ENCODE data around the gene C11orf24.

Gene C11orf24

DNA sequence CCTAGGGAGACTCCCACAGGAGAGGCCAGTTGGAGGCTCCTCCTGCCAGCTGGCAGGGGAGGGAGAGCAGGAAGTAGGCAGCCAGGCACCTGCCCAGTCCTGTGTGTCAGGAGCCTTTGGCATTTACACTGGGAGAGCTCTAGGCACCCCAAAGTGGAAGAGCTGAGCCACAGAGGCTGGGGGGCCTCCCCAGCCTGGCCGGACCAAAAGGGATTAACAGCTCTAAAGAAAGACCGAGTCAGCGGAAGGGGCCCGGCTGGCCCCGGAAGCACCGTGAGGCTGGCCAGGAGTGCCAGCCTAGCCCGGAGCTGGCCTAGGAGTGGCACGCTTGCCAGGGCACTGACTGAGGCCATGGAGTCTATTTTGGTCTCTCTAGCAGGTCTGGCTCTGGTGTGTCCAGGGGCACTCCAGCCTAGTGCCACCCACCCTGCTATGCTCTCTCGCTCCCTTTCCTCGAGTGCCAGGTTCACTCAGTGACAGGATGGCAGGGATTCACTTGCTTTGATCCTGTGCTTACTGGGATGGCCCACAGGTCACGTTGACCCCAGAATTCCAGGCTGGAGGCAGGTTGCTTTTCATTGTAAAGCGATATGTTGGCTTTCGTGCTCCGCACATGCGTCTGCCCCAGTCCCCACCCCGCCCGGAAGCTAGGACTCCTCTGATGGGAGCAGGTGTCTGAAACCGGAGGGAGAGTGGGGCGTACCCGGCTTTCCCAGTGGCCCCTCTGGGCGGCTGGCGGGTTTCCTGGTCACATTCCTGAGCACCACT lies 55.4 kb downstream of the C11orf24 start:
- TF ChIP-seq MYC (IDR thresholded peaks at IDR 0.05; ENCODE audit: low read depth, low read length), result no peak
- no peak for TF ChIP-seq POLR2A (IDR thresholded peaks at IDR 0.05; ENCODE audit: extremely low read depth, insufficient read length)
- no peak overlapping the region for H3K4me3 ChIP-seq (ENCODE audit: low read depth, low read length)
- DNase-seq (ENCODE audit: low read depth), result no peak

DNA sequence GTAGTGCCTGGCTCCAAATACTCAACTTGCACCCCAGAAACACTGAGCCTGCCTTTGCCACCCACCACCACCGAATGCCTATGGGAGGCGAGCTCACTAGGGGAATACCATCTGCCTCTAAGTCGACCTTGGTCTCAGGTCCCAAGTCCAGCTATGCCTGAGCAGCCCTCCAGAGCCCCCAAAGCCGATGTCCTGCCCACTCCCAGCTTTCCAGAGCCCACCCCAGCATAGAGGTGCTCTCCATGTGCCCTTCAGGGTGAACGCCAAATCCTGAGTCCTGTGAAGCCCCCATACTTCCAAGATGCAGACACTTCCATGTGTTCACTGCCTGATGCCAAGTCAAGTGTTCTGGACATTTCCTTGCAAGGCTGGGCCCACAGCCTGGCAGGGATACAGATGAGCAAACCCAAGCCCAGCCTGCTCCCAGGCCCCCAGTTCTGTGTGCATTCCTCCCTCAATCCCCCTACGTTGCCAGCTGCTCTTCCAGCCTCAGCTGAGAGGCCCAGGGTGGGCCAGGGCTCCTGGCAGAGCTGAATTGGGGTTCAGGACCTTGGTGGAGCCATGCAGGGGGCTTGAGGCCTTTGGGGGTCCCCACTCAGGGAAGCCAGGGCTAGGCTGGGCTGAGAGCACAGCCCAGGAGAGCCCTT lies 56.1 kb downstream of the C11orf24 start:
- TF ChIP-seq POLR2A (IDR thresholded peaks at IDR 0.05; ENCODE audit: extremely low read depth, insufficient read length), result no peak
- no peak for DNase-seq (ENCODE audit: low read depth)
- H3K4me3 ChIP-seq (ENCODE audit: low read depth, low read length), result no peak overlapping the region

DNA sequence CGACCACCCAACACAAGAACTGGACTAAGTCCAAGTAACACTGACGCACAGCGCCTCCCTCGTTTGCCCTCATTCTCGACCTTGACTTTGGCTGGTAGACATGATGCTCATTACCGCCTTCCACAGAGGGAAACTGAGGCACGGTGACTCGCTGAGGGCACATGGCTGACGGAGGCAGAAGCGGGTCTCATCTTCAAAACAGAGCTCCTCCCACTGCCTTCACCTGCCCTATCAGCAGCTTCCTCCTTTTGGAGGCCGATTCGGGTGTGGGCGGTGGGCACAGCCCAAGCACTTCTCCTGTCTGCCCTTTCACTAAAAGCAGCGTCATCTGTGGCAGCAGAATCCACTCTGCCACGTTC lies 56.7 kb downstream of the C11orf24 start:
- peak; percentile 67 for DNase-seq (ENCODE audit: low read depth)

DNA sequence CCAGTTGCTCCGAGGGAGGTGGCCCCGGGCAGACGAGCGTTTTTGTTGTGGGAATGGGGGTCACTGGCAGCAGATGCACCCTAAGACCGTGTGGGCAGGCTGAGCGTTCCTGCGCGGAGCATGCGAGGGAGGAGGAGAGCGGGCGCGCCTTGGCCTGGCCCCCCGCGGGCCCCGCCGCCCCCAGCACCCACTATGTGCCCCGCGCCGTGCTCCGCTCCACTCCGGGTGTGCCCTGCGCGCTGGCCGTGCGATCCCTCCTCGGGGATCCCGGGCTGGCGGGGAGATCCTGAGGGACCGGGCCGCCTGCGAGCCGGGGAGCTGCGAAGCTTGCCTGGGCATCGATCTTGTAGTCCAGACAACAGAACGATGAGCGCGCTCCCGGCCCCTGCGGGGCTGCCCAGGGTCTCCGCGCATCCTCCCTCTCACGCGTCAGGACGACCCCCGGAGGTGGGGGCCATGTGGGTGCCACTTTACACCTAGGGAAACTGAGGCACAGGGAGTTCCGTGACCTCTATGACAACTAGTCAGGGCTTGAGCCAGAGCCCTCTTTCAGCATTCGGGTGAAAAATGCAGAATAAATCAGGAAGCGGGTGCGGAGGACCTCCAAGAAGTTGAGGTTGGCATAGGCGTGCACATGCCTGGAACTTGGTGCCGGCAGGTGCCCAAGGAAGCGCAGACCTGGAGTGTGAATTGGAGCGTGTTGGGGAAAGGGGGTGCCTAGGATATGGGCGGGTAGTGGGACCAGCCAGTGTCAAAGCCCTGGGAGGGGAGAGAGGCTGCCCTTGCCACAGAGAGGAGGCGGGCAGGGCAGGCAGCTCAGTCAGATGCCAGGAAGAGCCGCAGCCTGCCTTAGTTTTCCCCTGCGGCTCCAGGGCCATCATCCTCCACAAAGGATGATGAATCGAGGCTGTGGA lies 57.3 kb downstream of the C11orf24 start:
- TF ChIP-seq, protein P1, sequence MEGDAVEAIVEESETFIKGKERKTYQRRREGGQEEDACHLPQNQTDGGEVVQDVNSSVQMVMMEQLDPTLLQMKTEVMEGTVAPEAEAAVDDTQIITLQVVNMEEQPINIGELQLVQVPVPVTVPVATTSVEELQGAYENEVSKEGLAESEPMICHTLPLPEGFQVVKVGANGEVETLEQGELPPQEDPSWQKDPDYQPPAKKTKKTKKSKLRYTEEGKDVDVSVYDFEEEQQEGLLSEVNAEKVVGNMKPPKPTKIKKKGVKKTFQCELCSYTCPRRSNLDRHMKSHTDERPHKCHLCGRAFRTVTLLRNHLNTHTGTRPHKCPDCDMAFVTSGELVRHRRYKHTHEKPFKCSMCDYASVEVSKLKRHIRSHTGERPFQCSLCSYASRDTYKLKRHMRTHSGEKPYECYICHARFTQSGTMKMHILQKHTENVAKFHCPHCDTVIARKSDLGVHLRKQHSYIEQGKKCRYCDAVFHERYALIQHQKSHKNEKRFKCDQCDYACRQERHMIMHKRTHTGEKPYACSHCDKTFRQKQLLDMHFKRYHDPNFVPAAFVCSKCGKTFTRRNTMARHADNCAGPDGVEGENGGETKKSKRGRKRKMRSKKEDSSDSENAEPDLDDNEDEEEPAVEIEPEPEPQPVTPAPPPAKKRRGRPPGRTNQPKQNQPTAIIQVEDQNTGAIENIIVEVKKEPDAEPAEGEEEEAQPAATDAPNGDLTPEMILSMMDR (IDR thresholded peaks at IDR 0.05; ENCODE audit: low read depth, low read length), result no peak
- TF ChIP-seq, protein P2, sequence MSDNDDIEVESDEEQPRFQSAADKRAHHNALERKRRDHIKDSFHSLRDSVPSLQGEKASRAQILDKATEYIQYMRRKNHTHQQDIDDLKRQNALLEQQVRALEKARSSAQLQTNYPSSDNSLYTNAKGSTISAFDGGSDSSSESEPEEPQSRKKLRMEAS (IDR thresholded peaks at IDR 0.05; ENCODE audit: low read depth, low read length), result no peak
- TF ChIP-seq MYC (IDR thresholded peaks at IDR 0.05; ENCODE audit: low read depth, low read length) (no peak), POLR2A (IDR thresholded peaks at IDR 0.05; ENCODE audit: extremely low read depth, insufficient read length) (no peak)
- H3K4me3 ChIP-seq (ENCODE audit: low read depth, low read length), result peak overlapping the region; percentile 54
- DNase-seq (ENCODE audit: low read depth), result no peak

More for the DNA sequence above, 56.7 kb downstream of the C11orf24 start:
- TF ChIP-seq, protein P2 (IDR thresholded peaks at IDR 0.05; ENCODE audit: low read depth, low read length), result peak; percentile 32; the same call in 1 of the 2 replicates
- TF ChIP-seq, protein P1 (IDR thresholded peaks at IDR 0.05; ENCODE audit: low read depth, low read length), result no peak
- TF ChIP-seq POLR2A (IDR thresholded peaks at IDR 0.05; ENCODE audit: extremely low read depth, insufficient read length) (no peak), MYC (IDR thresholded peaks at IDR 0.05; ENCODE audit: low read depth, low read length) (no peak)
- no peak overlapping the region for H3K4me3 ChIP-seq (ENCODE audit: low read depth, low read length)

DNA sequence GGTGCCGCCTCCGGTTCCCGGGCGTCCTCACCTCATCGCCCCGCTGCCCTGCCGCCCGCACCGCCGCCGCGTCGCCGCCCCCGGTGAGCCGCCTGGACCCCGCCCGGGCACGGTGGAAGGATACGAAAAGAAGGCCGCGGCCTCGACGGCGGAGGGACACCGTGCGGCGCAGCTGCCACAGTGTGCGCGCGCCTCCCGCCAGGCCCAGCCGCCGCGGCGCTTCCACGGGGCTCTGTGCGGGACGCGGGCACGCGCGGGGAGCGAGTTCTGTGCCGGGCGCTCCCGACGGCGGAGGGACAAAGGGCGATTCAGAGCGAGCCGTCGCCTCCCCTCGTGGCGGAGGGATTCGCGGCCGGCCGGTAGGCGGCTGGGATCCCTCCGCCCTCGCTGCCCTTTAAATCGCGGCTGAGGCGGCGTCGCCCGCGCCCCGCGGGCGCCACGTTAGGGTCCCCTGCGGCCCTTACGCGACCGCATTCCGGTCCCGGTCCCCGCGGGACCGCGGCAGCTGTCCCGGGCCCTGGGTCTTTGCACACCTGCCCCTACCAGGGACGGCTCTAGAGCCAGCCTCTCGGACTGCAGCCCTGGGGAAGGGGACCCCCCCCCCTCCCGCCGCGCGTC lies 58.1 kb downstream of the C11orf24 start:
- peak; percentile 97 for DNase-seq (ENCODE audit: low read depth)
- peak; percentile 96 for TF ChIP-seq POLR2A (IDR thresholded peaks at IDR 0.05; ENCODE audit: extremely low read depth, insufficient read length)
- TF ChIP-seq, protein P2 (IDR thresholded peaks at IDR 0.05; ENCODE audit: low read depth, low read length), result no peak; the same call in 1 of the 2 replicates
- peak overlapping the region; percentile 54 for H3K4me3 ChIP-seq (ENCODE audit: low read depth, low read length)

DNA sequence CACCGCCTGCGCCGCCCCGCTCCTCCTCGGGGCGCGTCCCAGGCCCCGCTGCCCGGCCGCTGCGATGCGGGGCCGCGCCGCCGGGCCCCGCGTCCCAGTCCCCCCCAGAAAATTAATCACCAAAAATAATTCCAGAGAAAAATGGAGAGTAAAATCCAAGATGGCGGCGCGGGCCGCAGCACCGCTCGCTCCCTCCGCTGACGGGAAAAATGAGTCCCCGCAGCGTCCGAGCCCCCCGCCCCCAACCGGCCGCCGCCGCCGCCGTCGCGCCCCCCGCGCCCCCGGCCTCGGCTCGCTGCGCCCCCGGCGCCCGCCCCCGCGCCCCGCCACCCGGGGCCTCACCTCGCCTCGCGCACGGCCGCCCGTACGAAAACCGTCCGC lies 58.6 kb downstream of the C11orf24 start, which contains the start of gene KMT5B:
Gene KMT5B (minus strand): TSS at position 162 of the 381 bp plus-strand sequence. CDS start 23,220 bp downstream, outside the sequence.
- no peak for DNase-seq (ENCODE audit: low read depth)
- peak within 1 kb of the TSS; percentile 88 for H3K4me3 ChIP-seq (ENCODE audit: low read depth, low read length)
- TF ChIP-seq, protein P1 (IDR thresholded peaks at IDR 0.05; ENCODE audit: low read depth, low read length), result no peak
- peak; percentile 52; the same call in 1 of the 2 replicates for TF ChIP-seq MYC (IDR thresholded peaks at IDR 0.05; ENCODE audit: low read depth, low read length)

All from NB4 (cell line).